Measurements from ENCODE around the gene MS4A10. TPM values are rescaled to one million over a fixed set of nuclear protein-coding genes. Genes with fewer than 3 reads are reported as not detected.

The MS4A10 gene
- total RNA-seq, 3 donors from 2014 or later = not detected

DNA sequence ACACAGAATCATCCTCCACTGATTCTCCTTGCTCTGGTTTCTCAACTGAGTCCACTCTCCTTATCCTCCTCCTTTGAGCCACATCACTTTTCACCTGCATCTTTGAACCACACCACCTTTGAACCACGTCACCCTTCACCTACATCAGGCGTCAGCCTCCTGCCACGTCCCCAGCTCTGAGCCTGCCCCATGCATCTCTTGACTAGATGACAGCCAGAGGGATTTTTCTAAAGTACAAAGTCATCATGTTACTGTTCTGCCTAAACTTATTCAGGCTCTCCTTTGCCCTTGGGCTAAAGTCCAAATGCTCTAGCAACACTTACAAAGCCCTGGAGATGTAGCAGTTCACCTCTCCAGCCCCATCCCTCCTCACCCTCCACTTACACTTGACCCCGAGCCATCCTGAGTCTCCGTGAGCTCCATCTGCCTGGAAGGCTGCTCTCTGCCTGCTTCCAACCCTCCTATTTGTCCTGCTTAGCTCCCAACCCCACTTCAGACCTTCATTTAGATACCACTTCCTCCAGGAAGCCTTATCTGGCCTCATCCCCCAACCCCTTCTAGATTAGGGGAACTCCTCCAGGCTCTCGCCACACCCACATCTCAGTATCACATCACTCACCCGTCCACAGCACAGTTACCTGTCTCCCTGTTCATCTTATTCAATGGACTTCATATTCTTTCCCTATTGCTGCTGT, 3.7 kb upstream of the MS4A10 start:
- intact Hi-C loops (cut with DNase I; ENCODE audit: low total_unique reads) = no loop called here
- TF ChIP-seq POLR2A (IDR thresholded peaks at IDR 0.05) = no peak
- TF ChIP-seq, protein P1, sequence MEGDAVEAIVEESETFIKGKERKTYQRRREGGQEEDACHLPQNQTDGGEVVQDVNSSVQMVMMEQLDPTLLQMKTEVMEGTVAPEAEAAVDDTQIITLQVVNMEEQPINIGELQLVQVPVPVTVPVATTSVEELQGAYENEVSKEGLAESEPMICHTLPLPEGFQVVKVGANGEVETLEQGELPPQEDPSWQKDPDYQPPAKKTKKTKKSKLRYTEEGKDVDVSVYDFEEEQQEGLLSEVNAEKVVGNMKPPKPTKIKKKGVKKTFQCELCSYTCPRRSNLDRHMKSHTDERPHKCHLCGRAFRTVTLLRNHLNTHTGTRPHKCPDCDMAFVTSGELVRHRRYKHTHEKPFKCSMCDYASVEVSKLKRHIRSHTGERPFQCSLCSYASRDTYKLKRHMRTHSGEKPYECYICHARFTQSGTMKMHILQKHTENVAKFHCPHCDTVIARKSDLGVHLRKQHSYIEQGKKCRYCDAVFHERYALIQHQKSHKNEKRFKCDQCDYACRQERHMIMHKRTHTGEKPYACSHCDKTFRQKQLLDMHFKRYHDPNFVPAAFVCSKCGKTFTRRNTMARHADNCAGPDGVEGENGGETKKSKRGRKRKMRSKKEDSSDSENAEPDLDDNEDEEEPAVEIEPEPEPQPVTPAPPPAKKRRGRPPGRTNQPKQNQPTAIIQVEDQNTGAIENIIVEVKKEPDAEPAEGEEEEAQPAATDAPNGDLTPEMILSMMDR (IDR thresholded peaks at IDR 0.05) = no peak
- no peak for TF ChIP-seq POLR2AphosphoS5 (IDR thresholded peaks at IDR 0.05)
- H3K9me3 ChIP-seq = no peaks in the 10 kb centered on the region
- no peaks in the 10 kb centered on the region for H3K27me3 ChIP-seq
- DNase-seq (ENCODE audit: low spot score in 2 of 2) = no peak
- no peak overlapping the region for H3K27ac ChIP-seq
- no peaks in the 10 kb centered on the region for H3K36me3 ChIP-seq
- no peaks in the 10 kb centered on the region for H3K4me1 ChIP-seq
- no peak overlapping the region for H3K4me3 ChIP-seq

GRCh38 chr11:60781981-60782316, 3.2 kb upstream of the MS4A10 start:
- Histone ChIP-seq H3K27me3 (no peaks in the 10 kb centered on the region), H3K4me3 (no peak overlapping the region), H3K27ac (no peak overlapping the region), H3K9me3 (no peaks in the 10 kb centered on the region), H3K4me1 (no peaks in the 10 kb centered on the region), H3K36me3 (no peaks in the 10 kb centered on the region)
- intact Hi-C loops (cut with DNase I; ENCODE audit: low total_unique reads) = no loop called here
- no peak for TF ChIP-seq POLR2AphosphoS5 (IDR thresholded peaks at IDR 0.05)
- no peak for TF ChIP-seq POLR2A (IDR thresholded peaks at IDR 0.05)
- TF ChIP-seq, protein P1 (IDR thresholded peaks at IDR 0.05) = no peak
- DNase-seq (ENCODE audit: low spot score in 2 of 2) = no peak

DNA sequence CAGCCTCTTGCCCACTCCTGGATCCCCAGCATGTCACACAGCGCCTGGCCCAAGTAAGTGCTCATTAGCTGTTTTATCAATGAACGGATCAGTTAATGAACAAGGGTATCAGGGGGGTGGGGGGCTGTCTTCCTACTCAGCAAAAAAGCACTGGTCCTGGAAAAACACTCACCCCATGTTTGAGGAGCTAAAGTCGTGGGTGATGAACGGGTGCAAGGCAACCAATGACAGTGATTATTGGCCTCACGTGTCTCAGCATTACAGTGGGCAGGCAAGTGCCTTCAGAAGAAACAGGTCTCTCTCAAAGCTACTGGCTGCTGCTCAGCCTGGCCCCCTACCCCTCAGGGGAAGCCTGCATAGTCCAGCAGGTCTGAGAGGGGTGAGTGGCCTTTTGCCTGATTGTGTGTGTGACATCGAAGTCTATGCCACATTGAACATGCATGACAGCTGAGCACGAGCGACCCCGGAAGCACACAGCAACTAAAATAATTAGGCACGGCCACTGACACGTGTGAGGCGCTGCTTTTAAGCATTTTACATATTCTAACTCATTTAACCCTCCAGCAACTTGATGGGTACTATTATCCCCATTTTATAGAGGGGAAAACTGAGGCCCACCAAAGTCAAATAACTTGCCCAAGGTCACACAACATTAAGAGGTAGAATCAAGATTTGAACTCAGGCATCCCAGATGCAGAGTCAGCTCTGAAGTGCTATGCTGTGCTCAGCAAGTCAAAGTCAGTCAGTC, 2.6 kb upstream of the MS4A10 start:
- no peak overlapping the region for H3K4me3 ChIP-seq
- no peaks in the 10 kb centered on the region for H3K9me3 ChIP-seq
- no peaks in the 10 kb centered on the region for H3K4me1 ChIP-seq
- no peaks in the 10 kb centered on the region for H3K36me3 ChIP-seq
- H3K27ac ChIP-seq = no peak overlapping the region
- no peak for DNase-seq (ENCODE audit: low spot score in 2 of 2)
- TF ChIP-seq POLR2A (IDR thresholded peaks at IDR 0.05) (no peak), POLR2AphosphoS5 (IDR thresholded peaks at IDR 0.05) (no peak)
- TF ChIP-seq, protein P1 (IDR thresholded peaks at IDR 0.05) = no peak
- H3K27me3 ChIP-seq = no peaks in the 10 kb centered on the region
- intact Hi-C loops (cut with DNase I; ENCODE audit: low total_unique reads) = no loop called here

GRCh38 chr11:60783141-60783484, 2.0 kb upstream of the MS4A10 start:
- Histone ChIP-seq H3K4me1 (no peaks in the 10 kb centered on the region), H3K27me3 (no peaks in the 10 kb centered on the region), H3K4me3 (no peak overlapping the region), H3K27ac (no peak overlapping the region), H3K9me3 (no peaks in the 10 kb centered on the region), H3K36me3 (no peaks in the 10 kb centered on the region)
- no peak for DNase-seq (ENCODE audit: low spot score in 2 of 2)
- intact Hi-C loops (cut with DNase I; ENCODE audit: low total_unique reads) = no loop called here
- TF ChIP-seq, protein P1 (IDR thresholded peaks at IDR 0.05) = no peak
- TF ChIP-seq POLR2AphosphoS5 (IDR thresholded peaks at IDR 0.05) = no peak
- TF ChIP-seq POLR2A (IDR thresholded peaks at IDR 0.05) = no peak

DNA sequence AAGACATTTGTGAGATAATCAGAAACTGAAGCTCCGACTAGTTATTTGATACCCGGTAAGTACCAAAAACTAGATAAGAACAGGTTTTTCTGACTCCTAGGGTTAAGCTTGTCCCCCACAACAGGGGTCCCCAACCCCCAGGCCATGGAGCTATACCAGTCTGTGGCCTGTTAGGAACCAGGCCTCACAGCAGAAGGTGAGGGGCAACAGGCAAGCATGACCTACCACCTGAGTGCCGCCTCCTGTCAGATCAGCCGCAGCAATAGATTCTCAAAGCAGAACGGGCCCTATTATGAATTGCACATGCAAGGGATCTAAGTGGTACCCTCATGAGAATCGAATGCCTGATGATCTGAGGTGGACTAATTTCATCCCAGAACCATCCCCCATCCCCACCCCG, 1.2 kb upstream of the MS4A10 start:
- no peaks in the 10 kb centered on the region for H3K4me1 ChIP-seq
- H3K36me3 ChIP-seq = no peaks in the 10 kb centered on the region
- TF ChIP-seq POLR2A (IDR thresholded peaks at IDR 0.05) = no peak
- TF ChIP-seq, protein P1 (IDR thresholded peaks at IDR 0.05) = no peak
- TF ChIP-seq POLR2AphosphoS5 (IDR thresholded peaks at IDR 0.05) = no peak
- no peak overlapping the region for H3K4me3 ChIP-seq
- intact Hi-C loops (cut with DNase I; ENCODE audit: low total_unique reads) = no loop called here
- H3K9me3 ChIP-seq = no peaks in the 10 kb centered on the region
- no peaks in the 10 kb centered on the region for H3K27me3 ChIP-seq
- DNase-seq (ENCODE audit: low spot score in 2 of 2) = no peak
- no peak overlapping the region for H3K27ac ChIP-seq

Measured in breast epithelium (tissue), 4 donors.